GM23338 (cell line): ENCODE data around the gene ZSWIM1. TPM values are rescaled to one million over a fixed set of nuclear protein-coding genes. Genes with fewer than 3 reads are reported as not detected.

ENCODE experiments used
- ATAC-seq: fragments of 200-7000 bp; cut with Tn5 transposase; 3 replicates; pipeline ENCODE4 v1.9.1; 2020
- DNase-seq: peaks from one replicate; pipeline ENCODE4 v3.0.0-alpha.2; 2015; ENCODE audit warnings: low spot score
- H2AFZ ChIP-seq: fragments of 200-600 bp; sonication (generic); 2 replicates; pipeline ENCODE4 v1.8.0; 2016; ENCODE audit warnings: antibody characterized with exemption, mild to moderate bottlenecking, moderate library complexity
- H3F3A ChIP-seq: fragments of 200-600 bp; sonication (generic); replicated peaks from 2 replicates; pipeline ENCODE4 v1.8.0; 2017; ENCODE audit warnings: antibody characterized with exemption, mixed run types, low read depth
- H3K27ac ChIP-seq: fragments of 200-600 bp; sonication (generic); 2 replicates; pipeline ENCODE4 v1.6.1; 2016; ENCODE audit warnings: low read depth
- H3K27me3 ChIP-seq: fragments of 200-600 bp; sonication (generic); 2 replicates; pipeline ENCODE4 v1.8.0; 2016; ENCODE audit warnings: mild to moderate bottlenecking, mixed run types, moderate library complexity; ENCODE audit not compliant: insufficient read depth
- H3K36me3 ChIP-seq: fragments of 200-600 bp; sonication (generic); 2 replicates; pipeline ENCODE4 v1.8.0; 2016; ENCODE audit warnings: mild to moderate bottlenecking; ENCODE audit not compliant: insufficient read depth
- H3K4me1 ChIP-seq: fragments of 200-600 bp; sonication (generic); 2 replicates; pipeline ENCODE4 v1.8.0; 2016; ENCODE audit warnings: mild to moderate bottlenecking, moderate library complexity; ENCODE audit not compliant: insufficient read depth
- H3K4me2 ChIP-seq: fragments of 200-600 bp; sonication (generic); 2 replicates; pipeline ENCODE4 v1.7.1; 2017; ENCODE audit warnings: mixed run types
- H3K4me3 ChIP-seq: fragments of 200-600 bp; sonication (generic); 2 replicates; pipeline ENCODE4 v1.6.1; 2016; ENCODE audit warnings: mixed run types
- H3K79me2 ChIP-seq: fragments of 200-600 bp; sonication (generic); replicated peaks from 2 replicates; pipeline ENCODE4 v1.8.0; 2017; ENCODE audit warnings: mild to moderate bottlenecking; ENCODE audit not compliant: insufficient read depth
- H3K9me2 ChIP-seq: fragments of 200-600 bp; sonication (generic); 2 replicates; pipeline ENCODE4 v1.8.0; 2017; ENCODE audit not compliant: insufficient read depth
- H4K20me1 ChIP-seq: fragments of 200-600 bp; sonication (generic); replicated peaks from 2 replicates; pipeline ENCODE4 v1.8.0; 2017; ENCODE audit warnings: mild to moderate bottlenecking; ENCODE audit not compliant: insufficient read depth
- H3K27ac Mint-ChIP-seq: 2 replicates; pipeline ENCODE4 v1.8.0; 2020; ENCODE audit warnings: inconsistent platforms, mild to moderate bottlenecking, moderate library complexity, mixed read lengths
- H3K27me3 Mint-ChIP-seq: 3 replicates; pipeline ENCODE4 v1.8.0; 2022; ENCODE audit warnings: low read depth, mild to moderate bottlenecking, moderate library complexity, mixed read lengths, inconsistent platforms; ENCODE audit not compliant: insufficient read depth, poor library complexity
- H3K36me3 Mint-ChIP-seq: 3 replicates; pipeline ENCODE4 v1.8.0; 2021; ENCODE audit warnings: low read depth, mild to moderate bottlenecking, inconsistent platforms, moderate library complexity, mixed read lengths
- H3K4me1 Mint-ChIP-seq: 3 replicates; pipeline ENCODE4 v1.8.0; 2020; ENCODE audit warnings: mild to moderate bottlenecking, inconsistent platforms, mixed read lengths
- H3K4me3 Mint-ChIP-seq: 3 replicates; pipeline ENCODE4 v1.8.0; 2021; ENCODE audit warnings: moderate library complexity, mild to moderate bottlenecking, inconsistent platforms, mixed read lengths
- H3K9me3 Mint-ChIP-seq: 3 replicates; pipeline ENCODE4 v1.8.0; 2020; ENCODE audit warnings: moderate library complexity, mild to moderate bottlenecking, inconsistent platforms, mixed read lengths
- CREB1 ChIP-seq: fragments of 250-450 bp; sonication (Bioruptor Pico); IDR thresholded peaks from 2 replicates; pipeline ENCODE4 v1.5.0; 2020; ENCODE audit warnings: low read depth, mild to moderate bottlenecking, moderate library complexity
- CTCF ChIP-seq, 2 experiments: fragments of 200-600 bp in 1 of 2; sonication (generic) in 1 of 2; conservative IDR thresholded peaks; 2 replicates each; pipeline versions ENCODE4 v1.5.1 to v1.6.1; 2016 to 2017; ENCODE audit warnings: antibody characterized with exemption in 2 of 2, low read depth in 2 of 2, mild to moderate bottlenecking in 2 of 2, moderate library complexity in 1 of 2
- ETS1 ChIP-seq: IDR thresholded peaks from 2 replicates; pipeline ENCODE4 v1.6.1; 2016; ENCODE audit warnings: antibody characterized with exemption
- EZH2 ChIP-seq: fragments of 200-600 bp; sonication (generic); IDR thresholded peaks from one replicate; pipeline ENCODE4 v1.8.0; 2017; ENCODE audit warnings: antibody characterized with exemption, mild to moderate bottlenecking, low read depth; ENCODE audit not compliant: unreplicated experiment
- EZH2phosphoT487 ChIP-seq: fragments of 200-600 bp; sonication (generic); IDR thresholded peaks from one replicate; pipeline ENCODE4 v1.8.1; 2018; ENCODE audit warnings: antibody characterized with exemption; ENCODE audit not compliant: unreplicated experiment
- JUNB ChIP-seq: IDR thresholded peaks from one replicate; pipeline ENCODE4 v1.6.1; 2016; ENCODE audit warnings: antibody characterized with exemption; ENCODE audit not compliant: unreplicated experiment
- NANOG ChIP-seq: IDR thresholded peaks from 2 replicates; pipeline ENCODE4 v1.6.1; 2016; ENCODE audit warnings: antibody characterized with exemption, borderline replicate concordance
- POLR2AphosphoS5 ChIP-seq: IDR thresholded peaks from 2 replicates; pipeline ENCODE4 v1.6.1; 2016; ENCODE audit warnings: antibody characterized with exemption, low read depth
- REST ChIP-seq: IDR thresholded peaks from one replicate; pipeline ENCODE4 v1.6.1; 2018; ENCODE audit warnings: antibody characterized with exemption; ENCODE audit not compliant: unreplicated experiment
- STAT1 ChIP-seq: IDR thresholded peaks from one replicate; pipeline ENCODE4 v1.6.1; 2016; ENCODE audit warnings: antibody characterized with exemption; ENCODE audit not compliant: unreplicated experiment
- ZNF114 ChIP-seq: fragments of 250-450 bp; sonication (Bioruptor Pico); IDR thresholded peaks from 2 replicates; pipeline ENCODE4 v1.5.0; 2020; ENCODE audit warnings: mild to moderate bottlenecking, moderate library complexity
- ZNF331 ChIP-seq: fragments of 250-450 bp; sonication (Bioruptor Pico); IDR thresholded peaks from 2 replicates; pipeline ENCODE4 v1.5.0; 2020; ENCODE audit warnings: low read depth, mild to moderate bottlenecking, moderate library complexity
- ZNF462 ChIP-seq: fragments of 250-450 bp; sonication (Bioruptor Pico); IDR thresholded peaks from 2 replicates; pipeline ENCODE4 v1.5.0; 2020; ENCODE audit warnings: mild to moderate bottlenecking, moderate library complexity
- polyA plus RNA-seq: library from polyadenylated mRNA; unstranded; fragments of >200 nt; fragmentation: Nextera tagmentation; extraction: Ambion mirVana; gene quantifications from 2 replicates; pipeline ENCODE4 v1.2.1, GENCODE V29; 2016
- total RNA-seq: library from RNA; depleted of rRNA; stranded (reverse); fragments of >200 nt; shearing (Covaris generic); gene quantifications from 2 replicates; pipeline ENCODE4 v1.2.3, GENCODE V29; 2014

The ZSWIM1 gene
- total and polyA plus RNA-seq, 2 experiments from 2014 or later, result 11.5 to 16.2 TPM

- ATAC-seq, result no peak
- H3K36me3 ChIP-seq, result peaks cover 3% of the 10 kb centered on the region; the same call in 1 of the 2 replicates
- no peak overlapping the region for H3K4me3 ChIP-seq
Measured at GRCh38 chr20:45883100-45883469, 2.1 kb downstream of the ZSWIM1 start.

More at GRCh38 chr20:45883100-45883469, 2.1 kb downstream of the ZSWIM1 start:
- Mint-ChIP-seq H3K27ac (no peak overlapping the region), H3K36me3 (peaks cover 22% of the 10 kb centered on the region), H3K4me3 (peak overlapping the region; percentile 27; the same call in 1 of the 3 replicates), H3K9me3 (no peaks in the 10 kb centered on the region), H3K27me3 (peaks cover 6% of the 10 kb centered on the region), H3K4me1 (peaks cover 8% of the 10 kb centered on the region)
- TF ChIP-seq EZH2phosphoT487, result no peak
- no peak for TF ChIP-seq EZH2
- no peak for TF ChIP-seq ZNF462
- TF ChIP-seq ETS1, result no peak
- no peak for TF ChIP-seq STAT1
- TF ChIP-seq ZNF114, result no peak
- TF ChIP-seq JUNB, result no peak
- TF ChIP-seq NANOG, result no peak
- TF ChIP-seq CTCF (conservative IDR thresholded peaks at IDR 0.05; ENCODE audit: low read depth in 2 of 2), result no peak
- no peak for TF ChIP-seq CREB1 (CRISPR knock-in tag)
- no peak for TF ChIP-seq POLR2AphosphoS5
- TF ChIP-seq REST, result no peak
- no peak for TF ChIP-seq ZNF331 (CRISPR knock-in tag)
- H3K79me2 ChIP-seq, result peaks cover 14% of the 10 kb centered on the region
- H4K20me1 ChIP-seq, result peaks cover 11% of the 10 kb centered on the region
- no peak overlapping the region for H3K27ac ChIP-seq
- H3F3A ChIP-seq, result no peaks in the 10 kb centered on the region
- no peak overlapping the region for H3K4me2 ChIP-seq
- no peaks in the 10 kb centered on the region for H3K9me2 ChIP-seq
- no peak overlapping the region for H2AFZ ChIP-seq
- H3K4me1 ChIP-seq, result no peaks in the 10 kb centered on the region
- DNase-seq, result no peak
- no peaks in the 10 kb centered on the region for H3K27me3 ChIP-seq
